Caco-2 (cell line): Measurements from ENCODE around the gene PMP22. TPM values are rescaled to one million over a fixed set of nuclear protein-coding genes. Genes with fewer than 3 reads are reported as not detected.

Experiments
- Bru-seq: library from RNA; stranded (reverse); fragments of 400-500 nt; gene quantifications from one replicate; lab custom pipeline; 2021; lab: Mats Ljungman, UMichigan
- BruChase-seq, 2 experiments: library from RNA; stranded (reverse); fragments of 400-500 nt; gene quantifications; one replicate each; lab custom pipeline; 2021; lab: Mats Ljungman, UMichigan
- BruUV-seq: library from RNA; stranded (reverse); fragments of 400-500 nt; replicated peaks from 2 replicates; lab custom pipeline; 2021; lab: Mats Ljungman, UMichigan
- CTCF ChIA-PET: fragments of 300-600 bp; sonication (Branson Sonifier 250); formaldehyde crosslinking; loops from one replicate; lab custom pipeline; 2022; ENCODE audit warnings: antibody characterized with exemption; lab: Charles Lee
- POLR2A ChIA-PET: fragments of 300-600 bp; sonication (Branson Sonifier 250); formaldehyde crosslinking; loops from one replicate; lab custom pipeline; 2022; ENCODE audit warnings: antibody characterized with exemption; lab: Charles Lee
- DNase-seq, 2 experiments: peaks; one replicate each; pipeline versions ENCODE4 v3.0.0 to v3.0.0-alpha.2; 2020 to 2022
- H3K27me3 ChIP-seq: replicated peaks from 2 replicates; pipeline ENCODE4 v1.6.0; 2011; ENCODE audit warnings: low read length; ENCODE audit not compliant: control insufficient read depth, insufficient read depth
- H3K36me3 ChIP-seq: 2 replicates; pipeline ENCODE4 v1.5.1; 2011; ENCODE audit warnings: low read length; ENCODE audit not compliant: control insufficient read depth, insufficient read depth
- H3K4me1 ChIP-seq: fragments of 250-450 bp; sonication (Bioruptor Pico); 2 replicates; pipeline ENCODE4 v1.5.1; 2020; ENCODE audit warnings: mild to moderate bottlenecking
- H3K4me3 ChIP-seq: 2 replicates; pipeline ENCODE4 v1.5.1; 2011; ENCODE audit warnings: low read depth, mild to moderate bottlenecking, control low read depth, low read length
- H3K9me3 ChIP-seq: fragments of 250-450 bp; sonication (Bioruptor Pico); 2 replicates; pipeline ENCODE4 v1.5.1; 2020; ENCODE audit warnings: mild to moderate bottlenecking, moderate library complexity
- H3K27ac Mint-ChIP-seq: one replicate; pipeline ENCODE4 v1.8.0; 2022; ENCODE audit warnings: mixed read lengths; ENCODE audit not compliant: unreplicated experiment
- H3K27me3 Mint-ChIP-seq: one replicate; pipeline ENCODE4 v1.8.0; 2022; ENCODE audit warnings: mixed read lengths; ENCODE audit not compliant: insufficient read depth, unreplicated experiment
- H3K36me3 Mint-ChIP-seq: one replicate; pipeline ENCODE4 v1.8.0; 2022; ENCODE audit warnings: mild to moderate bottlenecking, mixed read lengths; ENCODE audit not compliant: insufficient read depth, unreplicated experiment
- H3K4me1 Mint-ChIP-seq: one replicate; pipeline ENCODE4 v1.8.0; 2022; ENCODE audit warnings: low read depth, mixed read lengths; ENCODE audit not compliant: unreplicated experiment
- H3K4me3 Mint-ChIP-seq: one replicate; pipeline ENCODE4 v1.8.0; 2022; ENCODE audit warnings: mild to moderate bottlenecking, moderate library complexity, mixed read lengths; ENCODE audit not compliant: unreplicated experiment
- H3K9me3 Mint-ChIP-seq: one replicate; pipeline ENCODE4 v1.8.0; 2022; ENCODE audit warnings: mixed read lengths; ENCODE audit not compliant: unreplicated experiment
- intact Hi-C: fragments of 100-400 bp; cut with micrococcal nuclease; formaldehyde crosslinking; loops from one replicate; pipeline ENCODE4 v1.10.0; 2022; ENCODE audit not compliant: unreplicated experiment
- long read RNA-seq: library from polyadenylated mRNA; stranded (forward); transcript quantifications from one replicate; pipeline ENCODE4 v2.0.0, GENCODE V29; 2022
- total RNA-seq: library from RNA; stranded (reverse); gene quantifications from 2 replicates; pipeline ENCODE4 v1.2.3, GENCODE V29; 2022
- TF ChIP-seq, protein P1 (sequence below), 2 experiments: fragments of 200-600 bp in 1 of 2; IDR thresholded peaks; 1 replicate in 1 of 2; 2 replicates in 1 of 2; pipeline versions ENCODE4 v1.5.1 to v1.8.0; 2011 to 2022; ENCODE audit warnings: antibody characterized with exemption in 1 of 2, control low read depth in 1 of 2, inconsistent platforms in 1 of 2, low read depth in 1 of 2, low read length in 1 of 2, mild to moderate bottlenecking in 1 of 2, moderate library complexity in 1 of 2; ENCODE audit not compliant: insufficient read depth in 1 of 2, severe bottlenecking in 1 of 2, unreplicated experiment in 1 of 2

The PMP22 gene
- 7.3 and 9.1 TPM in 2 replicates for total RNA-seq
- percentile 48 among the genes with signal in this experiment for Bru-seq, nascent RNA
- percentile 38 among the genes with signal in this experiment for BruChase-seq, experiment 1, labeled RNA remaining after a 2-hour chase
- BruChase-seq, experiment 2, labeled RNA remaining after a 6-hour chase: percentile 49 among the genes with signal in this experiment
- long read RNA-seq, transcript PMP22-203 (5 exons, 1,817 nt): major isoform, 15 of 24 reads
- long read RNA-seq, partial matches to known transcripts: 8 of 24 reads
- long read RNA-seq, other reads (novel, unspliced or antisense): 1 of 24 reads

DNA sequence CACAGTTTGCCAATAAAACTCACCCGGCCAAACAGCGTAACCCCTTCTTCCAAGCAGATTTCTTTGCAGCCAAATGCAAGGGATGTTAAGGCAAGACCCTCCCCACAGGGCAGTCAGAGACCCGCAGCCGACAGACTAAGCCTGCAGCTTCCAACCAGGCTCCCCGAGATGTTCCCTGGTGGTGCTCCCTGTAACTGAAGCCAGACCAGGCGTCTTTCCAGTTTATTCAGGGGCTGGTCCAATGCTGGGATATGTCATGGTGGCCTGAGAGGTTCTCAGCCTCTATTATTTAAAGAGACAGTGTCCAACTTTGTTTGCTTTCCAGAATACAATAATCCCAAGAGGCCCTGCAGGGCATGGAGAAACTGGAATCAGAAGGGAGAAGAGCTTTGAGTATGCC, at the start of gene PMP22:
TSS of gene PMP22 (minus strand) at position 196 of the 400 bp plus-strand sequence. CDS start 4,599 bp downstream, outside the sequence.
- no peaks in the 10 kb centered on the region for H3K9me3 Mint-ChIP-seq
- H3K9me3 ChIP-seq: no peaks in the 10 kb centered on the region
- intact Hi-C loops: no loop called here
- BruUV-seq: no TSS peak
- no peaks in the 10 kb centered on the region for H3K36me3 ChIP-seq
- H3K4me3 Mint-ChIP-seq: no peak within 1 kb of the TSS
- TF ChIP-seq, protein P1, sequence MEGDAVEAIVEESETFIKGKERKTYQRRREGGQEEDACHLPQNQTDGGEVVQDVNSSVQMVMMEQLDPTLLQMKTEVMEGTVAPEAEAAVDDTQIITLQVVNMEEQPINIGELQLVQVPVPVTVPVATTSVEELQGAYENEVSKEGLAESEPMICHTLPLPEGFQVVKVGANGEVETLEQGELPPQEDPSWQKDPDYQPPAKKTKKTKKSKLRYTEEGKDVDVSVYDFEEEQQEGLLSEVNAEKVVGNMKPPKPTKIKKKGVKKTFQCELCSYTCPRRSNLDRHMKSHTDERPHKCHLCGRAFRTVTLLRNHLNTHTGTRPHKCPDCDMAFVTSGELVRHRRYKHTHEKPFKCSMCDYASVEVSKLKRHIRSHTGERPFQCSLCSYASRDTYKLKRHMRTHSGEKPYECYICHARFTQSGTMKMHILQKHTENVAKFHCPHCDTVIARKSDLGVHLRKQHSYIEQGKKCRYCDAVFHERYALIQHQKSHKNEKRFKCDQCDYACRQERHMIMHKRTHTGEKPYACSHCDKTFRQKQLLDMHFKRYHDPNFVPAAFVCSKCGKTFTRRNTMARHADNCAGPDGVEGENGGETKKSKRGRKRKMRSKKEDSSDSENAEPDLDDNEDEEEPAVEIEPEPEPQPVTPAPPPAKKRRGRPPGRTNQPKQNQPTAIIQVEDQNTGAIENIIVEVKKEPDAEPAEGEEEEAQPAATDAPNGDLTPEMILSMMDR (IDR thresholded peaks at IDR 0.05; ENCODE audit: insufficient read depth in 1 of 2, low read depth in 1 of 2, low read length in 1 of 2, severe bottlenecking in 1 of 2, unreplicated experiment in 1 of 2): no peak
- no peaks in the 10 kb centered on the region for H3K27me3 Mint-ChIP-seq
- no peak for DNase-seq
- H3K4me3 ChIP-seq: no peak within 1 kb of the TSS
- POLR2A ChIA-PET: no interaction called here
- no peaks in the 10 kb centered on the region for H3K4me1 Mint-ChIP-seq
- CTCF ChIA-PET: no interaction called here
- no peak within 1 kb of the TSS for H3K27ac Mint-ChIP-seq
- no peaks in the 10 kb centered on the region for H3K36me3 Mint-ChIP-seq
- H3K27me3 ChIP-seq: no peaks in the 10 kb centered on the region; the same call in 1 of the 2 replicates
- H3K4me1 ChIP-seq: no peaks in the 10 kb centered on the region

DNA sequence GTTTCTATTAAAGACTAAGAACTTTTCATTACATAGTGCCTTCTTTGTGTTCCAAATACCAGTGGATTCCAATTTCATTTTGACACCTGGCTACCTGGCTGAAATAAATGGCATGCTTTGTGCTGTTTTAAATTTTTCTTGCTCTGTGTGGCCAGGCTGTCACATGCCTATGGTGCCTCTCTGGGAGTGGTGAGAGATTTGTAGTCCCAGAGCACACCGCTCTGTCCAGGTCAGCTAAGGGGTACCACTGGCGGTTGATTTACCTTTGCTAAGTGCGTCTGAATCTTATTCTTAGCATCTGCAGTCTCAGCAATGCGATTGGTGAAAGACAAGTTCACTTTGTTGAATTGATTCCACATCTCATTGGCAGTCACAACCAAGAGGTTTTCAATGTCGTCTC, 46.9 kb upstream of the PMP22 start:
- DNase-seq: no peak
- H3K9me3 ChIP-seq: no peaks in the 10 kb centered on the region
- Mint-ChIP-seq H3K27ac (no peak overlapping the region), H3K4me1 (no peaks in the 10 kb centered on the region), H3K9me3 (no peaks in the 10 kb centered on the region), H3K27me3 (no peaks in the 10 kb centered on the region), H3K36me3 (no peaks in the 10 kb centered on the region), H3K4me3 (no peak overlapping the region)
- TF ChIP-seq, protein P1 (IDR thresholded peaks at IDR 0.05; ENCODE audit: insufficient read depth in 1 of 2, low read depth in 1 of 2, low read length in 1 of 2, severe bottlenecking in 1 of 2, unreplicated experiment in 1 of 2): no peak
- no TSS peak for BruUV-seq
- no peaks in the 10 kb centered on the region for H3K27me3 ChIP-seq
- intact Hi-C loops: no loop called here
- no peak overlapping the region for H3K4me3 ChIP-seq
- CTCF ChIA-PET: no interaction called here
- no peaks in the 10 kb centered on the region for H3K4me1 ChIP-seq
- POLR2A ChIA-PET: no interaction called here
- no peaks in the 10 kb centered on the region for H3K36me3 ChIP-seq

DNA sequence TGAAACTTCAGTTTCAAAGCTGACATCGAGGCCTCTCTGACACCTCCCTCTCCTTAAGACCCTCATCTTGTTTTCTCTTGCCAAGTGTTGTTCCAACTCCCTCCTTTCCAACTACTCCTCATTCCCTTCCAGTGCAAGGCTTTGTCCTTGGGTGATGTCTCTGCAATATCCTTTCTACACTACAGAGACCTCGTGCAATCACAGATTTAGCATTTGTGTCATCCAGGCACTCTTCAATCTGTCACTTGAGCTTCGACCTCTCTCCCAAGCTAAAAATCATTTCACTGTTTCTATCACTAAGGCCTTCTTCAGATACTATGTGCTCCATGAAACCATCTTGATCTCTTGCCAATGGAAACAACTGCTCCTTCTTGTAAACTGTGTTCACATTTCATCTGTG, 44.7 kb upstream of the PMP22 start:
- no peaks in the 10 kb centered on the region for H3K9me3 ChIP-seq
- TF ChIP-seq, protein P1 (IDR thresholded peaks at IDR 0.05; ENCODE audit: insufficient read depth in 1 of 2, low read depth in 1 of 2, low read length in 1 of 2, severe bottlenecking in 1 of 2, unreplicated experiment in 1 of 2): no peak
- no peak for DNase-seq
- CTCF ChIA-PET: no interaction called here
- no peaks in the 10 kb centered on the region for H3K27me3 ChIP-seq
- no peak overlapping the region for H3K4me3 ChIP-seq
- H3K4me3 Mint-ChIP-seq: no peak overlapping the region
- H3K4me1 Mint-ChIP-seq: no peaks in the 10 kb centered on the region
- H3K36me3 Mint-ChIP-seq: no peaks in the 10 kb centered on the region
- intact Hi-C loops: no loop called here
- no peaks in the 10 kb centered on the region for H3K9me3 Mint-ChIP-seq
- H3K27ac Mint-ChIP-seq: no peak overlapping the region
- no peaks in the 10 kb centered on the region for H3K27me3 Mint-ChIP-seq
- H3K36me3 ChIP-seq: no peaks in the 10 kb centered on the region
- BruUV-seq: no TSS peak
- H3K4me1 ChIP-seq: no peaks in the 10 kb centered on the region
- POLR2A ChIA-PET: no interaction called here
